Measurements from ENCODE around the gene METTL16.

The METTL16 gene

DNA sequence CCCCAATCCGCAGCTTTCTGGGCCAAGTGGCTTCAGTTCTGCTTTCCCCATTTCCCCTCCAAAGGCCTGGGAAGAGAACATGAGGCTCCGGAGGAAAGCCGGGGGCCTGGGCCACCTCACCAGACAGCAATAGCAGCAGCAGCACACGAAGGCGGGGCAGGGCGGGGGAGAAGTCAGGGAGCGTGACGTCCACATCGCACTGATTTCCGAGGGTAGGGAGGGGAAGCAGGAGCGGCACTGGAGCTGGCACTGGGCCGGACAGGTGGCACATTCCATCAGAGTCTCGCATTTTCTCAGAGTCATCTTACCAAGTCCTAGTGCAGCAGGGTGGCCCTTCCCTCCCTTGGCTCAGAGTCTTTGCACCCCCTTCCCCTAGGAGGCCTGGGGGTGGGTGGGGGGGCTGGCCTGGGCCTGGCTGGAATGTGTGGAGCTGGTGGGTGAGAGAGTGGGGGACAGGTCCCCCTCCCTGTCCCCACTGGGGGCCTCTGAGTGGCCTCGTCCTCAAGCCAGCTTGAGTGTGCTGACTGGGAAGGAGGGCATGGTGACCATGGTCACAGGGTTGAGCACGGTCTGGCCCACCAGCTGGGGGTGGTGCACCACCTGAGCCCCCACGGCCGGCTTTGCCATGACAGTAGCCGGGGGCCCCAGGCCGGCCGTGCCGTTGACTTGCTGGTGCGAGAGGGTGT is 125.1 kb downstream of the METTL16 start:
- no peak overlapping the region for H3K4me3 ChIP-seq (ENCODE audit: low read depth, low read length)
- TF ChIP-seq, protein P1, sequence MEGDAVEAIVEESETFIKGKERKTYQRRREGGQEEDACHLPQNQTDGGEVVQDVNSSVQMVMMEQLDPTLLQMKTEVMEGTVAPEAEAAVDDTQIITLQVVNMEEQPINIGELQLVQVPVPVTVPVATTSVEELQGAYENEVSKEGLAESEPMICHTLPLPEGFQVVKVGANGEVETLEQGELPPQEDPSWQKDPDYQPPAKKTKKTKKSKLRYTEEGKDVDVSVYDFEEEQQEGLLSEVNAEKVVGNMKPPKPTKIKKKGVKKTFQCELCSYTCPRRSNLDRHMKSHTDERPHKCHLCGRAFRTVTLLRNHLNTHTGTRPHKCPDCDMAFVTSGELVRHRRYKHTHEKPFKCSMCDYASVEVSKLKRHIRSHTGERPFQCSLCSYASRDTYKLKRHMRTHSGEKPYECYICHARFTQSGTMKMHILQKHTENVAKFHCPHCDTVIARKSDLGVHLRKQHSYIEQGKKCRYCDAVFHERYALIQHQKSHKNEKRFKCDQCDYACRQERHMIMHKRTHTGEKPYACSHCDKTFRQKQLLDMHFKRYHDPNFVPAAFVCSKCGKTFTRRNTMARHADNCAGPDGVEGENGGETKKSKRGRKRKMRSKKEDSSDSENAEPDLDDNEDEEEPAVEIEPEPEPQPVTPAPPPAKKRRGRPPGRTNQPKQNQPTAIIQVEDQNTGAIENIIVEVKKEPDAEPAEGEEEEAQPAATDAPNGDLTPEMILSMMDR (IDR thresholded peaks at IDR 0.05; ENCODE audit: low read depth, low read length, missing control alignments) = no peak
- DNase-seq (ENCODE audit: low read depth) = no peak

DNA sequence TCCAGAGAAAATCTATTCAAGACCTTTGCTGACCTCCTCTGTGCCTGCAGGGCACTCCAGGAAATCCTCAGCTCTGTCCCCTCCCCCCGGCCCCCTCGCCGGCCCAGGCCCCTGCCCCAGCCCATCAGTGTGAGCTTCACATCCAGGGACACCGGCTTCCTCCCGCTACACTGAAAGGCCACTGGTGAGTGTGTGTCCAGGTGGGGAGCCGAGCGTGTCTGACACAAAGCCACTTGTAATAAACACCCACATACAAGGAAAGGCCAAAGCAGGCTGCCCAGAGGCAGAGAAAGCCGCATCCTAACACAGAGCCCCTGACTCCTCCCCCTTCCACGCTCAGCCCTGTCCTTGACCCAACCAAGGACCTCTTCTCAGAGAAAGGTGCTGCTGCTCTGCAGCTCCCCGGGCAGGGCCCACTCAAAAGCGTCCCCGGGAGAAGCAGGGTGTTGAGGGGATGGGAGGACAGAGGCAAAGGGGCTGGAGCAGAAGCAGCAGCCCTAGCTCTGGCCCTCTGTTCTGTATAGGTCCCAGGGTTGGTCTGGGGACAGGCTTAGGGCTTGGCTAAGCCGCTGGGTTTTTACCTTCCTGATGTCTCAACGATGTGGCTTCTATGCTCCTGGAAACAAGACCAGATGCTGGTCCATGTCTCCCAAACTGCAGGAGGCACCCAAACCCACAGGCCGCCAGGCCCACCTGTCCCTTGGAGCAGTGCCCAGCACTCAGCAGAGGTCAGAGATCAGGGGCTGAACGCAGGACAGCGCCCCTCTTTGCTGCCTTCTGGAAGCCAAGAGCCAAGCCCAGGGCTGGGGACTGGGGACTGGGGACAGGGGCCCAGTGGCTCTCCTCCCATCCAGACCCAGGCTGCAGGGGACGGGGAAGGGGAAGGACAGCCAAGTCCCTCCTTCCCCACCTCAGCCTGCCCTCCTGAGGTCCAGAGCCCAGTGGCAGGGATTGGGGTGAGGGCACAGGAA is 126.2 kb downstream of the METTL16 start:
- DNase-seq (ENCODE audit: low read depth) = no peak
- TF ChIP-seq, protein P1 (IDR thresholded peaks at IDR 0.05; ENCODE audit: low read depth, low read length, missing control alignments) = no peak
- H3K4me3 ChIP-seq (ENCODE audit: low read depth, low read length) = no peak overlapping the region

DNA sequence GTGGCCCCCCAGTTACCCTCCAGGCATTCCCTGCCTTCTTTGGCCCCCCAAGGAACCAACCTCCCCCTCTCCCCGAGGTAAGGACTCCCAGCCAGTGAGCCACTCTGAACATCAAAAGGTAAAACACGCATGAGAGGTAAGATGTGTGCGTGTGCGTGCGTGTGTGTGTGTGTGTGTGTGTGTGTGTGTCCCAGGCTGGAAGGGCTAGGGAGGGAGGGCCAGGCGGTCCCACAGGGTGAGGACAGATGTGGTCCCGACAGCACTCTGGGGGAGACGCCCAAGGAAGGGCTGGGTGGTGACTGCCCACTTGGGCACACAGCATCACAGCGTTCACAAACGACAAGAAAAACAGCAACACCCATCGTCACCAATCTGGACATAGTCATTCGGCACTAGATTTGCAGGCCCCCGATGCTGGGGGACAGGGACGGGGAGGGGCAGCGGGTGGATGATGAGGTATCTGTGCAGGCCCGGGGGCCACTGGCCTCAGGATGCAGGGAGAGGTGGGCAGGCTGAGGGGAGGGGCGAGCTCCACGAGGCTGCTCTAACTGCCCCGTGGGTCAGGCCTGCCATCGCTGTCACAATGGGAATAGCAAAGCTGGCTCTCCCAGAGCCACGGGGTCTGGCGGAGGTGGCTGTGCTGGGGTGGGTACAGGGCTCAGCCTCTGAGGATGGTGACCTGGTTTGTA is 127.1 kb downstream of the METTL16 start:
- DNase-seq (ENCODE audit: low read depth) = no peak
- TF ChIP-seq, protein P1 (IDR thresholded peaks at IDR 0.05; ENCODE audit: low read depth, low read length, missing control alignments) = no peak
- H3K4me3 ChIP-seq (ENCODE audit: low read depth, low read length) = no peak overlapping the region

DNA sequence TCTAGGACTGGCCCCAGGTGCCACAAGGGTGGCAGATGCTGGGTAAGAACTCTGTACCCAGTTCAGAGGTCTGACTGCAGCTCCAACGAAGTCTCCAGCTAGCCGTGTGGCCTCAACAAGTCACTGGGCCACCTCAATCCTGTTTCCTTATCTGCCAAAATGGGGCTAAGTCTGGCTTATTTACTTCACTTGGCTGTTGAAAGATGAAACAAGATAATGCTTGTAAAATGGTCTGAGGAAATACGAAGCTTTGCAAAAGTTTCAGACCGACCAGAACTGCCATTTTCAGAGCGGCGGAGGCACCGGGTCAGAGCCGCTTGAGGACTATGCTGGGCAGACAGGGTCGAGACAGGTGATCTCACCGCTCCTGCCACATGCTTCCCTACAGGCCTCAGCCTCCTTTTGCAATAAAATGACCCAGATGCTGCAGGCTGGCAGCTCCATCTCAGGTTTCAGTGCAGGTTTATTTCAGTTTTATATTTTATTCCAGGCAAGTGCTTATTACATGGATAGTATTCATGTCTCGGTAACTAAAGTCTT is 128.0 kb downstream of the METTL16 start:
- H3K4me3 ChIP-seq (ENCODE audit: low read depth, low read length) = no peak overlapping the region
- no peak for DNase-seq (ENCODE audit: low read depth)
- TF ChIP-seq, protein P1 (IDR thresholded peaks at IDR 0.05; ENCODE audit: low read depth, low read length, missing control alignments) = no peak

DNA sequence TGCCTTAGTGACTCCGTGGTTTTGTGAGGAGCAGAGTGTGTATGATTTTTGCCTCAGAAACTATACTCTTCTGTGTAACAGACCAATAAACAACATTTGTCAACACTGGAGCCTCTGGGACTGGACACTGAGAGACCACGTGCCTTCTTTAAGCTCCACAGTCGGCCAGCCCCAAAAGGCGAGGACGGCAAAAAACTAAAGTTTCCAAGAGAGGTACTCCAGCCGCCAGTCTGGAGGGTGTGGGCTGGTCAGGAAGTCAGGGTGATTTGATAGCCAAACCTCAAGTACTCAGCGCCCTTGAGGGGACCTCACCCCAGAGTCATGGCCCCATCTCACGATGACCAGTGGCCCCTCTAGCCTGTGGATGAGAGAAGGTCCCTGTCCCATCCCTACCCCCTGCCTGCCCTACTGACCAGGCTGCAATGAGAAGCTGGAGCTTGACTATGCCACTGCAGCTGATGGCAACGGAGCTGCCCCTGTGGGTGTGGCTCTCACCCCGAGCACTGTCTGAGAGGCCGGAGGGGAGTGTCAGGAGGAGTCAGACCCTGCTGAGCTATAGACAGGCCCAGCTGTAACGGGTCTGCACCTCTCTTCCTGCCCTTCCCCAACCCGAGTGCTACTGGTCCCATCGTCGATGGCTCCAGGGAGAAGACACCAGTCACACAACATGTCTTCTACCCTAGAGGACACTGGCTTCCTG is 130.6 kb downstream of the METTL16 start:
- DNase-seq (ENCODE audit: low read depth) = no peak
- H3K4me3 ChIP-seq (ENCODE audit: low read depth, low read length) = no peak overlapping the region
- TF ChIP-seq, protein P1 (IDR thresholded peaks at IDR 0.05; ENCODE audit: low read depth, low read length, missing control alignments) = no peak

DNA sequence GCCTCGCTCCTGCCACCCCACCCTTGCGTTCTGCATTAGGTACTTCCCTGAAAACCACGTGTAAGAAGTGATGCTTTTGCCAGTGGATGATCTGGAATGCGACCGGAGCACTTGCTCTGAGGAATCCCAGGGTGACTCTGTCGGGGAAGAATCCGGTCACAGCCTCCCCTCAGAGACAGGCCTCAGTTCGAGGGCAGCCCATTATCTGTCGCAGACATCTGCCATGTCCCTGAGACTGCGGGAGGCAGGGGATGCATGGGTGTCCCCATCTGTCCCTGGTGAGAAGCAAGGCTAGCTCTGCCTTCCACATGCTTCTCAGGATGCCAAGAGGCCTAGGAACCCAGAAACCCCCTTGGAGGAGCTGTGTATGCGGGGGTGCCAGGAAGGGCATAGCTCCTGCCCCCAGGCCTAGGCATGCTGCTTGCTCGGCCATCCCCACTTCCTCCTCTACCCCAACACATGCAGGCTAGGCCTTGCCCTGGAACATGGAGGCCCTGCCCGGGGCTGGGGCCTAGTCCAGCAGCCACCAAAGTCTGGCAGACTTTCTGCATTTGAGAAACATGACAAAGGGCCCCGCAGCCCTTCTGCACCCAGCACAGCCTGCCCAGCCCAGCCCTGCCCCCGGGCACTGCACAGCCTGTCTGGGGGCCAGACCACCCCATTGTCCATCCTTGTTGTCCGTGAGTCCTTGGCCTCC is 131.3 kb downstream of the METTL16 start:
- TF ChIP-seq, protein P1 (IDR thresholded peaks at IDR 0.05; ENCODE audit: low read depth, low read length, missing control alignments) = no peak
- no peak overlapping the region for H3K4me3 ChIP-seq (ENCODE audit: low read depth, low read length)
- no peak for DNase-seq (ENCODE audit: low read depth)

All from GM12864 (cell line).